NCI-H748 (cell line): ENCODE data around the gene BBLN.
"Not testable (repeated sequence)": the region's sequence is repeated elsewhere in the genome, so short reads cannot be mapped to it uniquely, and the experiment has no call there.

Source experiments
- DNase-seq: peaks from one replicate; lab custom pipeline; 2025; ENCODE audit not compliant: unreplicated experiment; lab: John Stamatoyannopoulos, UW

Gene BBLN

DNA sequence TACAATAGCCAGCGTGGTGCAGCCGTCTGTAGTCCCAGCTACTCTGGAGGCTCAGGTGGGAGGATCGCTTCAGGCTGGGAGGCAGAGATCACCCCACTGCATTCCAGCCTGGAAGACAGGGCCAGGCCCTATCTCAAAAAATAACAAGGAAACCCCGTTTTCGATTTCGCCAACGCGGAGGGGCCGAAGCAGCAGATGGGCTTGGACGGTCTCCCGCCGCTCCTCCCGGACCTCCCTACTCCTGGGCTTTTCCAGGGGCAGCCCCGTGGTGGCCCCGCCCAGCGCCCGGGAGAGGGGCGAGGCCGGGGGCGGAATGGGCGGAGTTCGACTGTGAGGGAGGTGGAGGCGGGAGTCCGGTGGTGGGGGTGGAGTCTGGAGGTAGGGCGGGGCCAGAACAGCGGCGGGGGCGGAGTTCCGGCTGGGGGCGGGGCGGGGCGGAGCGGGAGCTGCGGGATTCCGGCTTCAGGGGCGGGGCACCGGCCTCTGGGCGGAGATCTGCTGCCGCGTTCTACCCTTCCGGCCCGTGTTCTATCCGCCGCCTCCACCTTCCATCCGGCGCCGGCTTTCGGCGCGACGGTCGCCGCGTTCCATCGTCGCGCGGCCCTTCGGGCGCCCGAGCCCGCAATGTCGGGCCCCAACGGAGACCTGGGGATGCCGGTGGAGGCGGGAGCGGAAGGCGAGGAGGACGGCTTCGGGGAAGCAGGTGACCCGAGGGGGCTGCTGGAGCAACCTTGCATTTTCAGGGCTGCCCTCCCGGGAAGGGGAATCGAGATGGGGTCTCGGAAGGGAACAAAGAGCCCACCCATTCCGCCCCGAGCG lies at the start of gene BBLN:
Gene BBLN (plus strand): TSS at position 482 of the 819 bp plus-strand sequence. CDS start 143 bp downstream, at position 625.
- DNase-seq, result peak; percentile 96

- DNase-seq, result not testable (repeated sequence)
Measured at GRCh38 chr9:128111726-128112125, 48.3 kb upstream of the BBLN start.

GRCh38 chr9:128113526-128114325 lies 46.3 kb upstream of the BBLN start:
- no peak for DNase-seq

- no peak for DNase-seq
Measured at GRCh38 chr9:128114326-128115186, 45.5 kb upstream of the BBLN start.

- DNase-seq, result no peak
Measured at GRCh38 chr9:128115187-128116103, 44.6 kb upstream of the BBLN start.

DNA sequence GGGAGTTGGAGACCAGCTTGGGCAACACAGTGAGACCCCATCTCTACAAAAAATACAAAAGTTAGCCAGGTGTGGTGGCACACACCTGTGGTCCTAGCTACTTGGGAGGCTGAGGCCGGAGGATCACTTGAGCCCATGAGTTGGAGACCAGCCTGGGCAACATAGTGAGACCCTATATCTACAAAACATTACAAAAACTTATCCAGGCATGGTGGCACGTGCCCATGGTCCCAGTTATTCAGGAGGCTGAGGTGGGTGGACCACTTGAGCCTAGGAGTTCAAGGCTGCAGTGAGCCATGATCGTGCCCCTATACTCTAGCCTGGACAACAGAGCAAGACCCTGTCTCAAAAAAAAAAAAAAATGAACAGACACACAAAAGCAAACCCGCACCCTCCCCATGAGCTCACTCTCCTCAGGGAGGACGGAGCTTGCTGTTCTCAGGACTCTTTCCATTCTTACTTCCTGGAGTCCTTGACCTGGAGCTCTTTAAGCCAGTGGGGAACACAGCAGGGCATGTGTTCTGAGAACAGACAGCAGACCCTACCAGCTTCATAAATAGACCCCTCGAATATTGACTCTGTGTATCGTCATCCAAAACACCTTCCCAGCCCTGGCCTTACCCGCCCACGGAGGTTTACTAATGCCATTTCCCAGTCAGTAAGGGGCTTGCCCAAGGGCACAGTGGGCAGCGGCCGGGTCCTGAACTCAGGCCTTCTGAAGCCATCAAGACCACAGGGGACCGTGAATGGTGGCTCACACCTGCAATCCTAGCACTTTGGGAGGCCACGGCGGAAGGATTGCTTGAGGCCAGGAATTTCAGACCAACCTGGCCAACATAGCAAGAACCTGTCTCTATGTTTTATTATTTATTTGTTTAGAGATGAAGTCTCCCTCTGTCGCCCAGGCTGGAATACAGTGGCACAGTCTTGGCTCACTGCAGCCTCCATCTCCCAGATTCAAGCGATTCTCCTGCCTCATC lies 43.7 kb upstream of the BBLN start:
- no peak for DNase-seq

GRCh38 chr9:128117613-128118471 lies 42.2 kb upstream of the BBLN start:
- peak; percentile 83 for DNase-seq

- no peak for DNase-seq
Measured at GRCh38 chr9:128118472-128118857, 41.6 kb upstream of the BBLN start.

GRCh38 chr9:128118971-128119665 lies 40.9 kb upstream of the BBLN start:
- no peak for DNase-seq

DNA sequence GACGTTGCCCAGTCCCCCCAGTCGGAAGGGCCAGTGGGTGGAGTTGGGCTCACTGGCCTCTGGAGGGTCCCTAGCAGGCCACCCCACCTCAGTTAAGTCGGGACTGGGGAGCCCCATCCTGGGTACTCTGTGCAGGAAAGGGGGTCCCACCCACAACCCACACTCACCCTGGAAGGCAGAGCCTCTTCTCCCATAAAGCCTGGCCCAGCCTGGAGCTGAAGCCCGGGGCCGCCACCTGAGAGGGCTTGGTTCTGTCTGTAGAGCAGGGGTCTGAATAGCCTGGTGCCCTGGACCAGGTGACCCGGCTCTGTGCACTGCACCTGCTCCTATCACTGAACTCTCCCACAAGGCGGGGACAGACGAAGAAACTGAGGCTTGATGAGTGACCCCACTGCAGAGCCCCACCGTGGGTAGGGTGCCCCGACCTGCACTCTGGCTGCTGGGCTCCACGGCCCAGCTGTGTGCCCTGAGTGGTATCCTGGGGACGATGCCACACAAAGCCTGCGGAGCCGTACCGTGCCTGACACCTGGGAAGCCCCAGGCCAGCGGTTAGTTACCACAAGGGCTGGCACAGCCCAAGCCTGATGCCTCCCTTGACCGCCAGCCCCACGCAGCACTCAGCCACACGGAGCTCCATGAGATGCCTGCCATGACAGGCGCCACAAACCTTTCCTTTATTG lies 39.9 kb upstream of the BBLN start:
- no peak for DNase-seq

GRCh38 chr9:128120741-128121465 lies 39.2 kb upstream of the BBLN start:
- no peak for DNase-seq

DNA sequence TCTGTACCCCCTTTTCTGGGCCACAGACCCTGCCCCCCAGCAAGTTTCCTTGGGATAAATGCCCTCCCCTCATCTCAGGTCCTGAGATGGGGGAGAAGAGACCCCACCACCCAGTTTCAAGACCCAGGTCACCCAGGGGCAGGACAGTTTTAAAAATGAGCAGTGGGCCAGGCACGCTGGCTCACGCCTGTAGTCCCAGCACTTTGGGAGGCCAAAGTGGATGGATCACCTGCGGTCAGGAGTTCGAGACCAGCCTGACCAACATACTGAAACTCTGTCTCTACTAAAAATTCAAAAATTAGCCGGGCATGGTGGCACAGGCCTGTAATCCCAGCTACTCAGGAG lies 38.6 kb upstream of the BBLN start:
- DNase-seq, result no peak

GRCh38 chr9:128121924-128122808 lies 37.9 kb upstream of the BBLN start:
- no peak for DNase-seq

DNA sequence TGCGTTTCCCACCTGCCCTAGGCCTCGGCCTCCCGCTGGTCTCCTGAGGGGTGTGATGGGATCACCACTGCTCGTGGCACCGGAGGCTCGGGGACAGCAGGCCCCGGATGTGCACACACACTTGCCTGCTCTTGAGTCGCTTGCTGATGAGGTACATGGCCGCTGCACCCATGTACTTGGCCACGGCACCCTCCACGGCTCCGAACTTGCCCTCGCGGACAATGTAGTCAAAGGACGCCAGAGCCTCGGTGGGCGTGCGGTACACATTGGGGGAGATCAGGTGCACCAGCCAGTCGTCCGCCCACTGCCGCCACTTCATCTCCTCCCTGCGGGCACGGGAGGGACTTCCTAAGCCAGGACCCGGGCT lies 37.3 kb upstream of the BBLN start:
- no peak for DNase-seq

DNA sequence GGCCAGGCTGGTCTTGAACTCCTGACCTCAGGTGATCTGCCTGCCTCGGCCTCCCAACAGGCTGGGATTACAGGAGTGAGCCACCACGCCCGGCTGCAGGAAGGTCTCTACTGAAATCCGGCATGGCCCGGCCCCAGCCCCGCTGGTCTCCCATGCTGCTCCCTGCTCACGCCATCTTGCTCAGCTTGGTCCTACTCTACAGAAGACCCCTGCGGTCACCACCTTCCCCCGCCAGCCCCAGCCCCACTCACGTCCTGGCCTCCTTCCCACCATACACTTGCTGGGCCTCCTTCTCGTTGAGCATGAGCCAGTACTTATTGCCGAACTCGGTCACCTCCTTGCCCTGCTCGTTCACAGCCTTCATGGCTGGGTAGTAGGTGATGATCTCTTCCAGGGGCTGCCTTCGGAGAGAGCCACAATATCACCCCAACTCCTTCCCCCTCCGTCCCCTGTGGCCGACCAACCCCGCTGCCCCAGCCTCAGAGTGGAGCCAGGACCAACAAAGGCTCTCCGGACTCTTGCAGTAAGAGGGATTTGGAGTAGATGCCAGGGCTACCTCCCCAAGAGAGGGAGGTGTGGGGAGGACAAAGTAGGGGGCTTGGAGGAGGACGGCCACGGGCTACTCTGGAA lies 36.5 kb upstream of the BBLN start:
- no peak for DNase-seq
